Suprapubic skin (tissue), 4 donors: ENCODE results near the gene SETD3.

ENCODE experiments used
- CTCF ChIP-seq, 2 donors: fragments of 200-600 bp in 1 of 2; fragments of 450-650 bp in 1 of 2; sonication (generic) in 1 of 2; IDR thresholded peaks; one replicate each; pipeline ENCODE4 v1.5.1; 2016 to 2019; ENCODE audit warnings: antibody characterized with exemption in 2 of 2, mild to moderate bottlenecking in 1 of 2, moderate library complexity in 1 of 2
- POLR2A ChIP-seq, 2 donors: fragments of 450-650 bp; IDR thresholded peaks; one replicate each; pipeline ENCODE4 v1.6.1; 2017; ENCODE audit warnings: antibody characterized with exemption in 2 of 2, mild to moderate bottlenecking in 2 of 2, moderate library complexity in 2 of 2
- POLR2AphosphoS5 ChIP-seq, 3 donors: sonication (generic); formaldehyde crosslinking; IDR thresholded peaks; one replicate each; pipeline ENCODE4 v1.6.1; 2017; ENCODE audit warnings: antibody characterized with exemption in 3 of 3

GRCh38 chr14:99523704-99524055 lies 43.0 kb upstream of the SETD3 start:
- TF ChIP-seq CTCF (IDR thresholded peaks at IDR 0.05) (no peak), POLR2A (IDR thresholded peaks at IDR 0.05) (no peak), POLR2AphosphoS5 (IDR thresholded peaks at IDR 0.05) (no peak)
